ENCODE measurements around the gene RHBDD3.

Gene RHBDD3

GRCh38 chr22:29306175-29306834 lies 38.5 kb upstream of the RHBDD3 start, which contains the start of gene GAS2L1:
TSS of gene GAS2L1 (plus strand) at chr22:29306650. CDS start at chr22:29308106, 1,456 bp downstream.
- DNase-seq (ENCODE audit: low spot score) = no peak

- DNase-seq (ENCODE audit: low spot score) = no peak
Observed at GRCh38 chr22:29305836-29306174, 38.0 kb upstream of the RHBDD3 start.

- no peak for DNase-seq (ENCODE audit: low spot score)
Observed at GRCh38 chr22:29302681-29303465, 35.1 kb upstream of the RHBDD3 start.

GRCh38 chr22:29302402-29302680 lies 34.6 kb upstream of the RHBDD3 start:
- no peak for DNase-seq (ENCODE audit: low spot score)

GRCh38 chr22:29301716-29302401 lies 34.1 kb upstream of the RHBDD3 start:
- no peak for DNase-seq (ENCODE audit: low spot score)

GRCh38 chr22:29300807-29301601 lies 33.2 kb upstream of the RHBDD3 start:
- DNase-seq (ENCODE audit: low spot score) = no peak

GRCh38 chr22:29300467-29300806 lies 32.7 kb upstream of the RHBDD3 start:
- DNase-seq (ENCODE audit: low spot score) = no peak

GRCh38 chr22:29299136-29299900 lies 31.5 kb upstream of the RHBDD3 start:
- no peak for DNase-seq (ENCODE audit: low spot score)

- DNase-seq (ENCODE audit: low spot score) = no peak
Observed at GRCh38 chr22:29298641-29299040, 30.9 kb upstream of the RHBDD3 start.

GRCh38 chr22:29292379-29292778 lies 24.6 kb upstream of the RHBDD3 start:
- no peak for DNase-seq (ENCODE audit: low spot score)

- no peak for DNase-seq (ENCODE audit: low spot score)
Observed at GRCh38 chr22:29291215-29291614, 23.4 kb upstream of the RHBDD3 start.

- no peak for DNase-seq (ENCODE audit: low spot score)
Observed at GRCh38 chr22:29290061-29290460, 22.3 kb upstream of the RHBDD3 start.

- no peak for DNase-seq (ENCODE audit: low spot score)
Observed at GRCh38 chr22:29288837-29289236, 21.1 kb upstream of the RHBDD3 start.

GRCh38 chr22:29284196-29284595 lies 16.4 kb upstream of the RHBDD3 start:
- no peak for DNase-seq (ENCODE audit: low spot score)

GRCh38 chr22:29277927-29278326 lies 10.1 kb upstream of the RHBDD3 start:
- no peak for DNase-seq (ENCODE audit: low spot score)

GRCh38 chr22:29275819-29276565 lies 8.2 kb upstream of the RHBDD3 start:
- no peak for DNase-seq (ENCODE audit: low spot score)

GRCh38 chr22:29275167-29275566 lies 7.4 kb upstream of the RHBDD3 start:
- no peak for DNase-seq (ENCODE audit: low spot score)

GRCh38 chr22:29272624-29273023 lies 4.8 kb upstream of the RHBDD3 start:
- DNase-seq (ENCODE audit: low spot score) = no peak

GRCh38 chr22:29270475-29271271 lies 2.9 kb upstream of the RHBDD3 start:
- DNase-seq (ENCODE audit: low spot score) = no peak

Data from putamen (tissue), 1 donor.